PFSK-1 (cell line): Measurements from ENCODE around the gene RAP1GAP2.

Source experiments
- FOXP2 ChIP-seq: optimal IDR thresholded peaks from 2 replicates; pipeline ENCODE3; 2011; ENCODE audit warnings: borderline replicate concordance, control low read depth, inconsistent platforms; ENCODE audit not compliant: insufficient read depth; ENCODE audit errors: extremely low read length, extremely low read depth
- POLR2AphosphoS5 ChIP-seq: IDR thresholded peaks from 2 replicates; pipeline ENCODE4 v1.6.1; 2012; ENCODE audit warnings: low read depth, mild to moderate bottlenecking, control low read depth, low read length, moderate library complexity
- SIN3A ChIP-seq: IDR thresholded peaks from 2 replicates; pipeline ENCODE4 v1.6.1; 2012; ENCODE audit warnings: mild to moderate bottlenecking, low read length, moderate library complexity, borderline replicate concordance; ENCODE audit not compliant: insufficient read depth
- TAF1 ChIP-seq: IDR thresholded peaks from 2 replicates; pipeline ENCODE4 v1.6.1; 2012; ENCODE audit warnings: low read length, control low read depth, borderline replicate concordance; ENCODE audit not compliant: insufficient read depth
- TF ChIP-seq, protein P1 (sequence below), 2 experiments: IDR thresholded peaks; 2 replicates each; pipeline versions ENCODE4 v1.6.1 to v1.8.0; 2011 to 2012; ENCODE audit warnings: low read depth in 2 of 2, low read length in 2 of 2, control low read depth in 1 of 2, inconsistent platforms in 1 of 2, mild to moderate bottlenecking in 1 of 2, moderate library complexity in 1 of 2; ENCODE audit not compliant: insufficient read depth in 1 of 2

DNA sequence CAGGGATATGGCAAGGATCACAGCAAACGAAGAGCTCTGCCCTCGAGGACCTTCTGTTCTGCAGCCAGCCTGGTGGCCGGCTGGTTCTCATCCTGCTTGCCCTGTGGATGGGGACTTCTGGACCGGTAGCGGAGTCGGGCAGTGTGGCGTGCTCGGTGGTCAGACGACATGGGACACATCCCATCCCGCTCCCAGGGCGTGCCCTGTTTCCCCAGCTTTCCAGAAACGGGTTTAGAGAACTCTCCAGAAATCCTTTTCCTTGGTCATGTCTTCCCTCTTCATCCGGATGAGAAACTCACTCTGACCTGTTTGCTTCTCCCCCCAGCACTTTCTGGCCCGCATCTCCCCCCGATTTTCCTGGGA lies 151.3 kb downstream of the RAP1GAP2 start:
- no peak for TF ChIP-seq TAF1
- TF ChIP-seq POLR2AphosphoS5: no peak
- TF ChIP-seq, protein P1, sequence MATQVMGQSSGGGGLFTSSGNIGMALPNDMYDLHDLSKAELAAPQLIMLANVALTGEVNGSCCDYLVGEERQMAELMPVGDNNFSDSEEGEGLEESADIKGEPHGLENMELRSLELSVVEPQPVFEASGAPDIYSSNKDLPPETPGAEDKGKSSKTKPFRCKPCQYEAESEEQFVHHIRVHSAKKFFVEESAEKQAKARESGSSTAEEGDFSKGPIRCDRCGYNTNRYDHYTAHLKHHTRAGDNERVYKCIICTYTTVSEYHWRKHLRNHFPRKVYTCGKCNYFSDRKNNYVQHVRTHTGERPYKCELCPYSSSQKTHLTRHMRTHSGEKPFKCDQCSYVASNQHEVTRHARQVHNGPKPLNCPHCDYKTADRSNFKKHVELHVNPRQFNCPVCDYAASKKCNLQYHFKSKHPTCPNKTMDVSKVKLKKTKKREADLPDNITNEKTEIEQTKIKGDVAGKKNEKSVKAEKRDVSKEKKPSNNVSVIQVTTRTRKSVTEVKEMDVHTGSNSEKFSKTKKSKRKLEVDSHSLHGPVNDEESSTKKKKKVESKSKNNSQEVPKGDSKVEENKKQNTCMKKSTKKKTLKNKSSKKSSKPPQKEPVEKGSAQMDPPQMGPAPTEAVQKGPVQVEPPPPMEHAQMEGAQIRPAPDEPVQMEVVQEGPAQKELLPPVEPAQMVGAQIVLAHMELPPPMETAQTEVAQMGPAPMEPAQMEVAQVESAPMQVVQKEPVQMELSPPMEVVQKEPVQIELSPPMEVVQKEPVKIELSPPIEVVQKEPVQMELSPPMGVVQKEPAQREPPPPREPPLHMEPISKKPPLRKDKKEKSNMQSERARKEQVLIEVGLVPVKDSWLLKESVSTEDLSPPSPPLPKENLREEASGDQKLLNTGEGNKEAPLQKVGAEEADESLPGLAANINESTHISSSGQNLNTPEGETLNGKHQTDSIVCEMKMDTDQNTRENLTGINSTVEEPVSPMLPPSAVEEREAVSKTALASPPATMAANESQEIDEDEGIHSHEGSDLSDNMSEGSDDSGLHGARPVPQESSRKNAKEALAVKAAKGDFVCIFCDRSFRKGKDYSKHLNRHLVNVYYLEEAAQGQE (IDR thresholded peaks at IDR 0.05; ENCODE audit: insufficient read depth in 1 of 2, low read depth in 2 of 2, low read length in 2 of 2): no peak
- no peak for TF ChIP-seq FOXP2
- TF ChIP-seq SIN3A: no peak
